ENCODE data around the gene MESD. TPM values are rescaled to one million over a fixed set of nuclear protein-coding genes. Genes with fewer than 3 reads are reported as not detected.

Gene MESD
- 18.5 and 18.9 TPM in 2 replicates for total RNA-seq

DNA sequence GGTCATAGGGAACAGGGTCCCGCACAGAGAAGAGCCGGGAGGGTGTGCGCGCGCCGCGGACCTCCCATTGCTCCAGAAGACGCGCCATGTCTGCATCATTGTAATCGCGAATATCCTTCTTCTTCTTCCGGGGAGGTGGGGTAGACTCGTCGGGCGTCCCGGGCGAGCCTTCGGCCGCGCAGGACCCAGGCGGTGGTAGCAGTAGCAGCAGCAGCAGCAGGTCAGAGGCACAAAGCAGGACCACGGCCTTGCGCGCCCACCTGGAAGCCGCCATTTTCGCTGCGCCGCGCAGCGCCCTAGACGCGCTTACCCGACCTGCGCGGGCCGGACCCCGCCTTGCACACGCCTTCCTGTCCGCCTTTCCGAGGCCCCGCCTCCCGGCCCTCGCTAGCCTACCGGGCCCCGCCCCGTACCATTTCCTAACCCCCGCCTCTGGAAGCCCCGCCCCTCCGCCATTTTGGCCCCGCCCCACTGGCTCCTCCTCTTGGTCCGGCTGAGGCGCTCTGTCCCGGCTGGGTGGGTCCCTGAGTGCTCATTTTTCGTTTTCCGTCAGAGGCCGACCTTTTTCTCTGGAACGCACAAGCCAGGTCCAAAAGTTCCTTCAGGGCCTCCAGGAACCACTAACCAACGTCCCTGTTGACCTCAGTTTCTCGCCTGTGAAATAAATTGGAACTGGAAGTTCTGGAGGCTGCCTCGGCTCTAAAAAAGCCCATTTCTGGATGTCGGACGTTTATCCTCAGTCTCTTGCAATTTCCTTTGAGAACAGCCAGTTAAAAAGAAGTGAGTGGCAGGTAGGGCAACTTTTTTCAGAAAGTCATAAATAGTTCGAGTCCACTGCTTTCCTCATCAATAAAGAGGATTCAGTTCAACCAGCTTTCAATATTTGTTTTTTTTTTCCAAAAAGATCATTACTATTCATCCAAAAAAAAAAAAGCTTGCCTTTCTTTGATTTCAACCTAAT is at the start of gene MESD:
MESD (minus strand) TSS at position 302 of the 961 bp plus-strand sequence; CDS start at position 274, 28 bp downstream.

DNA sequence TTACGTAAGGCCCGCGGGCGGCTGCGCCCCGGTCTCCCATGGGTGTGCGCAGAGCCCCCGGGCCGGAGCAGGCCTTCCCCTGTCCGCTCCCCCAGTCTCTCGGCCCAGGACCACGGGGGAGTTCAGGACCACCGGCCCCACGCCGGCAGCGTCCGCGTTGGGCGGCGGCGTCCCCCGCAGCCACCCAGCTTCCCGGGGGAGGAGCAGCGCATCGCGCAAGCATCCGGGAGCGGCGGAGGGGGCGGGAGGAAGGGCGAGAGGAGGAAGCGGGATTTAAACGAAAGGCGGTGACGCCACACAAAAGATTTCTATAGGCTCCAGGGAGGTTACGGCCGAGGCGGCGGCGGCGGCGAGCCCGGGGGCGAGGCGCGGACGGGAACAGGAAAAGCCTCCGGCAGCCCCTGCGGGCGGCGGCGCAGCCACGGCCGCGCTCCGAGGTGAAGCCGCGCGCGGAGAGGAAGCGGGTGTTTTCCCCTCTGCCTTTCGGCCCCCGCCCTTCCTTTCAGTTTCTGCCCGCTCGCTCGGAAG is 11.1 kb upstream of the MESD start, which contains the start of gene TLNRD1:
TLNRD1 (plus strand) TSS at position 300 of the 528 bp plus-strand sequence. CDS start 1,349 bp downstream, outside the sequence.

Other genes with a start within 250 kb of the MESD start
- gene CEMIP, start 210.4 kb downstream of the MESD start, total RNA-seq: 600 and 802 TPM in 2 replicates
- gene TLNRD1, start 11.1 kb upstream of the MESD start, total RNA-seq: 3.9 and 4.6 TPM in 2 replicates
- gene CFAP161, start 144.5 kb upstream of the MESD start, total RNA-seq: not detected in 2 replicates
- gene IL16, start 207.1 kb upstream of the MESD start, total RNA-seq: 0.37 and 0.40 TPM in 2 replicates

Data from aortic smooth muscle cell (primary cell).